Left lung (tissue), 10 donors: Measurements from ENCODE around the gene MED25. TPM values are rescaled to one million over a fixed set of nuclear protein-coding genes. Genes with fewer than 3 reads are reported as not detected.

Experiments used
- ATAC-seq: fragments of 200-7000 bp; cut with Tn5 transposase; one replicate; pipeline ENCODE4 v1.9.1; 2020; ENCODE audit warnings: moderate library complexity
- DNase-seq, 4 donors: peaks; one replicate each; pipeline ENCODE4 v3.0.0-alpha.2; 2013 to 2020
- H3K27ac ChIP-seq, 2 donors: fragments of 200-600 bp; sonication (generic) in 1 of 2; one replicate each; pipeline versions ENCODE4 v1.5.0 to v1.8.0; 2020 to 2021
- H3K27me3 ChIP-seq, 2 donors: fragments of 200-600 bp; sonication (generic) in 1 of 2; one replicate each; pipeline versions ENCODE4 v1.5.0 to v1.8.0; 2020 to 2021
- H3K36me3 ChIP-seq, 2 donors: fragments of 200-600 bp; sonication (generic) in 1 of 2; one replicate each; pipeline versions ENCODE4 v1.5.0 to v1.8.0; 2020 to 2021
- H3K4me1 ChIP-seq, 2 donors: fragments of 200-600 bp; one replicate each; pipeline ENCODE4 v1.8.0; 2021
- H3K4me3 ChIP-seq, 2 donors: fragments of 200-600 bp; sonication (generic) in 1 of 2; one replicate each; pipeline versions ENCODE4 v1.5.0 to v1.8.0; 2020 to 2021; ENCODE audit warnings: mild to moderate bottlenecking in 1 of 2
- H3K9me3 ChIP-seq, 2 donors: fragments of 200-600 bp; sonication (generic) in 1 of 2; one replicate each; pipeline versions ENCODE4 v1.5.0 to v1.8.0; 2020 to 2021
- intact Hi-C, 2 donors: fragments of 100-400 bp; cut with DNase I; formaldehyde crosslinking; loops; one replicate each; pipeline versions ENCODE4 v1.11.2 to v1.14.2; 2022
- polyA plus RNA-seq, 6 donors: library from polyadenylated mRNA; unstranded; fragments of 120-200 nt; gene quantifications; one replicate each; pipeline ENCODE4 v1.2.1, GENCODE V29; 2013; ENCODE audit not compliant: insufficient read length in 6 of 6
- total RNA-seq, 2 donors: library from RNA; stranded (reverse); fragmentation: NEBNext Ultra II Directional; extraction: Animal tissue kit (Norgen Biotek cat#: 25700); gene quantifications; one replicate each; pipeline ENCODE4 v1.2.1, GENCODE V29; 2021
- TF ChIP-seq, protein P1 (sequence below), 2 donors: fragments of 200-600 bp; sonication (generic) in 1 of 2; IDR thresholded peaks; one replicate each; pipeline versions ENCODE4 v1.5.0 to v1.8.0; 2021; ENCODE audit warnings: antibody characterized with exemption in 2 of 2
- donor health status: DM: no; HTN: yes; CAD: no.
- donor health status: DM: no; HTN: no; CAD: no.

MED25 gene
- total and polyA plus RNA-seq, 8 donors = 52.1 to 67.4 (median 57.6) TPM

DNA sequence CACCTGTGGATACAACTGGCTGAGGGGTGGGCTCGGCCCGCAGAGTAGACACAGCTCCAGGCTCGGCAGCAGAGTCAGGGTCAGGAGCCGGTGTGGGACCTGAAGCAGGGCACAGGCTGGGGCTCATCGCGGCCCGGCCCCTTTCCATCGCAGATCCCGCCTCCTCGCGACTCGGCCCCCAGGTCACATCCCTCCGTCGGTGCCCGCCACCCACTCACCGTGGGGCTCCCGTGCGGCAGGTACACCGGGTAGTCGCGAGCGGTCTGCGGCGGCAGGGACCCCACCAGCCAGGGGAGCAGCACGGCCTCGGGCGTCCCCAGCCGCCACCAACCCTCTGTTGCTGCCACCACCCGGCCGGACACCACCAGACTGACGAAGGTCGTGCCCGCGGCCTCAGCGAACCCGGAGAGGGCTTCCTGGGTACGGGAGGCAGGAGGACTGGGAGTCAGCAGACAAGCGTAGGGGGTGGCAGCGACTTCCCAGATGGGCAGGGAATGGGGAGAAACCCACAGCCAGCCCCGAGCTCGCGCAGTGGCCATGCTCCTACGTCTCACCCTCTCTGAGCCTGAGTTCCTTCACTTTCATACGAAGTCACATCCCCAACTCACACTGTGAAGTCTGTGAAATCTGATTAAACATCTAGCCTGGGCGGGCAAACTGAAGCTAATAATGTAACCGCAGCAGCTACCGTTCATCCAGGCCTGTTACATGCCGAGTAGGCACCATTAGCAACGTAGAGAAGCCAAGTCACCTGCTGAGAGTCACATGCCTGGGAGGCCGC lies 8.7 kb upstream of the MED25 start:
- no peaks in the 10 kb centered on the region for H3K27me3 ChIP-seq
- DNase-seq (peak in 2 of 4 donors; percentile 63 to 91), ATAC-seq (peak; percentile 46)
- H3K36me3 ChIP-seq = peaks cover 0 to 21% of the 10 kb centered on the region in 2 donors
- intact Hi-C loops = no loop called here
- peak overlapping the region; percentile 79 to 83 for H3K27ac ChIP-seq
- TF ChIP-seq, protein P1, sequence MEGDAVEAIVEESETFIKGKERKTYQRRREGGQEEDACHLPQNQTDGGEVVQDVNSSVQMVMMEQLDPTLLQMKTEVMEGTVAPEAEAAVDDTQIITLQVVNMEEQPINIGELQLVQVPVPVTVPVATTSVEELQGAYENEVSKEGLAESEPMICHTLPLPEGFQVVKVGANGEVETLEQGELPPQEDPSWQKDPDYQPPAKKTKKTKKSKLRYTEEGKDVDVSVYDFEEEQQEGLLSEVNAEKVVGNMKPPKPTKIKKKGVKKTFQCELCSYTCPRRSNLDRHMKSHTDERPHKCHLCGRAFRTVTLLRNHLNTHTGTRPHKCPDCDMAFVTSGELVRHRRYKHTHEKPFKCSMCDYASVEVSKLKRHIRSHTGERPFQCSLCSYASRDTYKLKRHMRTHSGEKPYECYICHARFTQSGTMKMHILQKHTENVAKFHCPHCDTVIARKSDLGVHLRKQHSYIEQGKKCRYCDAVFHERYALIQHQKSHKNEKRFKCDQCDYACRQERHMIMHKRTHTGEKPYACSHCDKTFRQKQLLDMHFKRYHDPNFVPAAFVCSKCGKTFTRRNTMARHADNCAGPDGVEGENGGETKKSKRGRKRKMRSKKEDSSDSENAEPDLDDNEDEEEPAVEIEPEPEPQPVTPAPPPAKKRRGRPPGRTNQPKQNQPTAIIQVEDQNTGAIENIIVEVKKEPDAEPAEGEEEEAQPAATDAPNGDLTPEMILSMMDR (IDR thresholded peaks at IDR 0.05) = no peak
- no peaks in the 10 kb centered on the region for H3K9me3 ChIP-seq
- H3K4me1 ChIP-seq = peaks cover 7 to 30% of the 10 kb centered on the region in 2 donors
- H3K4me3 ChIP-seq = peak overlapping the region; percentile 76 to 78

DNA sequence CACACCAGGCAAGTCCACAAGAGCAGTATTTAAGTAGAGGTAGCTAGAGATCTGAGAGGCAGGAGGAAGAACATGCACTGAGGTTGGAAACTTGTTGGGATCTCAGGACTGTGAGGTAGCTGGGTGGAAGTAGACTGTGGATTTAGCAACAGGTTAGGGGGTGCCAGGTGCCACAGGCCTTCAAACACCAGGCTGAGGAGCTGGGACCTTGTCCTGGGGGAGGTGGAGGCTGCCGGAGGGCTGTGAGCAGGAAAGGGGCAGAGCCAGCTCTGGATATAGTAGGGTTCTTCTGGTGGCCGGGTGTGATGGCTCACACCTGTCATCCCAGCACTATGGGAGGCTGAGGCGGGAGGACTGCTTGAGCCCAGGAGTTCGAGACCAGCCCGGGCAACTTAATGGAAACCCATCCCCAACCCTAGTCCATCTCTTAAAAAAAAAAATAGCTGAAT lies 8.1 kb upstream of the MED25 start:
- Histone ChIP-seq H3K4me1 (peaks cover 7 to 30% of the 10 kb centered on the region in 2 donors), H3K27me3 (no peaks in the 10 kb centered on the region), H3K27ac (peak overlapping the region; percentile 79 to 83), H3K9me3 (no peaks in the 10 kb centered on the region), H3K4me3 (peak overlapping the region in 1 of 2 donors; percentile 76), H3K36me3 (peaks cover 0 to 15% of the 10 kb centered on the region in 2 donors)
- TF ChIP-seq, protein P1 (IDR thresholded peaks at IDR 0.05) = no peak
- intact Hi-C loops = no loop called here
- DNase-seq (no peak), ATAC-seq (no peak)

DNA sequence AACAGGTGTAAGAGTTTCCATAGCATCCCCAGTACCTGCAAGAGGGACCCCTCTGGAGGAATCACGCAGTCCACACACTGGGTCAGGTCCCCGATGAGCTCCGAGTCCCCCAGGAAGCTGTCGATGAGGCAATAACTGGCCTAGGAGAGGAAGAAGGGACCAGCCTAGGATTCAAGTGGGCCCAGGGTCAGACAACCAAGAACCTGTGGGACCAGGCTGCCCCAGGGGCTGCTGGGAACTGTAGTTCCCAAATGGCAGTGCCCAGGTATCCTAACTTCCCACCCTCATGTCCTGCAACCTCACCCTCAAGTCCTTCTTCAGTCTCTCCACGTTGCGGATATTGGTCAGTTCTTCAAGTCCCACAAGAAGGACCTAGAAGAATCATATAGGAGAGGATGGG lies 6.8 kb upstream of the MED25 start:
- intact Hi-C loops = no loop called here

DNA sequence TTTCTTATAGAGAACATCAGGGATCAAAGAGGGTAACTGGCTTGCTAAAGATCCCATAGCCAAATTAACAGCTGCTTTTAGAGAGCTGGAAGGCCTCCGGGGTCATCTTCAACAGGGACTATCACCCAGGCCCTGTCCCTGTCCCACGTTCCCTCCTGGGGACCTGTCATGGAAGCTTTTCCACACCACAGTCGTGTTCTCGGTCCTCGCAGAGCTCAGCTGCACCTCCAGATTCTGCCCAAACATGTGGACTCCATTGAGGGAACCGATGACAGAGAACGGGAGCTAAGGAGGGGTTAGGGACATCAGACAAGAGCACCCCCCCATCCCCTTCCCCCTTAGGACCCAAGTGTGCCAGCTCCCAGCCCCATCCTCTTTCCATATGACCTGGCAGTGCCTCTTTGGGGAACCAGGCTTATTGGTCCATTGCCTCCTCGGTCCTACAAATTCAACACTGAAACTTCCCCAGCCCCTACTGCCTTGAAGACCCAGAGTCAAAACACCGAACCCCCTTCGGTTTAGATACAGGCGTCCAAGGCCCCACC lies 5.6 kb upstream of the MED25 start:
- no peak for DNase-seq
- TF ChIP-seq, protein P1 (IDR thresholded peaks at IDR 0.05) = no peak
- no peaks in the 10 kb centered on the region for H3K27me3 ChIP-seq
- intact Hi-C loops = no loop called here
- peaks cover 7 to 26% of the 10 kb centered on the region in 2 donors for H3K4me1 ChIP-seq
- H3K27ac ChIP-seq = peak overlapping the region; percentile 91 to 95
- H3K36me3 ChIP-seq = no peaks in the 10 kb centered on the region
- peak overlapping the region; percentile 54 to 65 for H3K4me3 ChIP-seq
- no peaks in the 10 kb centered on the region for H3K9me3 ChIP-seq
- ATAC-seq = no peak

More for the DNA sequence above, 6.8 kb upstream of the MED25 start:
- Histone ChIP-seq H3K27ac (no peak overlapping the region), H3K27me3 (no peaks in the 10 kb centered on the region), H3K36me3 (peaks cover 0 to 1% of the 10 kb centered on the region in 2 donors), H3K4me1 (peaks cover 7 to 30% of the 10 kb centered on the region in 2 donors), H3K4me3 (no peak overlapping the region), H3K9me3 (no peaks in the 10 kb centered on the region)
- no peak for DNase-seq
- ATAC-seq = no peak
- TF ChIP-seq, protein P1 (IDR thresholded peaks at IDR 0.05) = no peak
